ENCODE data around the gene ECE1. TPM values are rescaled to one million over a fixed set of nuclear protein-coding genes. Genes with fewer than 3 reads are reported as not detected.
A peak's percentile ranks its signal among the peaks of the same experiment; 100 is the strongest.

Gene ECE1
- total and polyA plus RNA-seq, 9 of the 15 experiments (the other 6 are each of a cell fraction or from before 2014, with no cell fraction given) = 0.56 to 34.8 (median 11.0) TPM

GRCh38 chr1:21300774-21301173 lies 10.5 kb upstream of the ECE1 start:
- no peak overlapping the region for H3K9ac ChIP-seq (ENCODE audit: insufficient read depth in 1 of 2, low read depth in 2 of 2, low read length in 2 of 2)
- intact Hi-C loops (cut with micrococcal nuclease) = no loop called here
- BruUV-seq (replicated peaks) = no TSS peak
- no peak overlapping the region for H2AFZ ChIP-seq (ENCODE audit: low read depth, low read length)
- FAIRE-seq (peak; percentile 57), ATAC-seq (no peak), DNase-seq (ENCODE audit: extremely low read depth in 1 of 4, low spot score in 3 of 4) (no peak)
- H3K36me3 ChIP-seq (ENCODE audit: control insufficient read depth, insufficient read depth, low read length) = no peaks in the 10 kb centered on the region
- no peak overlapping the region for H3K4me2 ChIP-seq (ENCODE audit: insufficient read depth, low read length)
- POLR2A ChIA-PET = interaction anchor here (1.6 kb wide), 1 partner anchor 29 kb away, joined by 6 read pairs; no protein-coding TSS in a partner anchor
- H3K9me1 ChIP-seq (ENCODE audit: control insufficient read depth, insufficient read depth, low read length) = no peaks in the 10 kb centered on the region
- peaks cover 0 to 18% of the 10 kb centered on the region in 2 experiments; a peak in 3 of 5 replicates for H3K4me1 ChIP-seq (replicated peaks in 1 of 2; ENCODE audit: control insufficient read depth in 2 of 2, insufficient read depth in 2 of 2, low read length in 2 of 2)
- no peak overlapping the region for H3K27ac ChIP-seq (ENCODE audit: extremely low read depth, low read depth, low read length)
- CTCF ChIA-PET (ENCODE audit: low intra/inter-chr PET ratio) = no interaction called here
- in situ Hi-C loops (cut with MboI) = no loop called here
- TF ChIP-seq ETS1 (conservative IDR thresholded peaks at IDR 0.05; ENCODE audit: control insufficient read depth, low read depth, low read length) (no peak), ZKSCAN8 (CRISPR knock-in tag; IDR thresholded peaks at IDR 0.05) (peak; percentile 56; the same call in 1 of the 2 replicates), ZSCAN29 (IDR thresholded peaks at IDR 0.05) (0 out of 2 replicates have a peak, but pooled peaks have one; percentile 33)
- no peaks in the 10 kb centered on the region for H3K9me3 ChIP-seq (replicated peaks; ENCODE audit: control insufficient read depth, insufficient read depth, low read depth, low read length)
- no peak overlapping the region for H3K4me3 ChIP-seq
- H4K20me1 ChIP-seq (replicated peaks; ENCODE audit: control insufficient read depth, insufficient read depth, low read length) = peaks cover 41% of the 10 kb centered on the region
- H3K79me2 ChIP-seq (ENCODE audit: control insufficient read depth, insufficient read depth, low read length) = no peaks in the 10 kb centered on the region
- no peaks in the 10 kb centered on the region; a peak in 1 of 5 replicates for H3K27me3 ChIP-seq (ENCODE audit: control insufficient read depth in 2 of 2, insufficient read depth in 2 of 2, low read length in 2 of 2)

GRCh38 chr1:21299780-21300395 lies 9.6 kb upstream of the ECE1 start:
- no peaks in the 10 kb centered on the region for H3K9me1 ChIP-seq (ENCODE audit: control insufficient read depth, insufficient read depth, low read length)
- H3K4me1 ChIP-seq (replicated peaks in 1 of 2; ENCODE audit: control insufficient read depth in 2 of 2, insufficient read depth in 2 of 2, low read length in 2 of 2) = peaks cover 3 to 18% of the 10 kb centered on the region in 2 experiments; a peak in 3 of 5 replicates
- WGBS (ENCODE audit: insufficient coverage, low coverage, missing lambda C conversion rate) = 27% methylated on average over 3 of the region's 4 CpGs
- no TSS peak for BruUV-seq (replicated peaks)
- DNase-seq (ENCODE audit: extremely low read depth in 1 of 4, low spot score in 3 of 4) (no peak), ATAC-seq (no peak), FAIRE-seq (no peak)
- ChIA-PET CTCF (ENCODE audit: low intra/inter-chr PET ratio) (no interaction called here), POLR2A (interaction anchor here (0.8 to 1.2 kb wide), 3 partner anchors 11 to 23 kb away, joined by 3 to 4 read pairs (median 3); no protein-coding TSS in a partner anchor)
- no peak overlapping the region for H2AFZ ChIP-seq (ENCODE audit: low read depth, low read length)
- H3K4me3 ChIP-seq = no peak overlapping the region
- H3K9ac ChIP-seq (ENCODE audit: insufficient read depth in 1 of 2, low read depth in 2 of 2, low read length in 2 of 2) = peak overlapping the region in 1 of 2 experiments; percentile 11; a peak in 1 of 4 replicates
- no peak overlapping the region for H3K4me2 ChIP-seq (ENCODE audit: insufficient read depth, low read length)
- H3K9me3 ChIP-seq (replicated peaks; ENCODE audit: control insufficient read depth, insufficient read depth, low read depth, low read length) = no peaks in the 10 kb centered on the region
- H3K36me3 ChIP-seq (ENCODE audit: control insufficient read depth, insufficient read depth, low read length) = no peaks in the 10 kb centered on the region
- intact Hi-C loops (cut with micrococcal nuclease) (no loop called here), in situ Hi-C loops (cut with MboI) (no loop called here)
- H4K20me1 ChIP-seq (replicated peaks; ENCODE audit: control insufficient read depth, insufficient read depth, low read length) = peaks cover 41% of the 10 kb centered on the region
- H3K79me2 ChIP-seq (ENCODE audit: control insufficient read depth, insufficient read depth, low read length) = no peaks in the 10 kb centered on the region
- no peak overlapping the region for H3K27ac ChIP-seq (ENCODE audit: extremely low read depth, low read depth, low read length)
- no peaks in the 10 kb centered on the region; a peak in 1 of 5 replicates for H3K27me3 ChIP-seq (ENCODE audit: control insufficient read depth in 2 of 2, insufficient read depth in 2 of 2, low read length in 2 of 2)
- no peak for TF ChIP-seq MNT (conservative IDR thresholded peaks at IDR 0.05)
